ENCODE results near the gene SARS2. TPM values are rescaled to one million over a fixed set of nuclear protein-coding genes. Genes with fewer than 3 reads are reported as not detected.

SARS2 gene
- total and polyA plus RNA-seq, 4 donors: 15.9 to 19.2 (median 17.1) TPM

GRCh38 chr19:38900743-38901190 is 29.8 kb downstream of the SARS2 start:
- peak overlapping the region; percentile 24 to 81 (median 80) for H3K4me3 ChIP-seq (ENCODE audit: low read depth in 1 of 3, low read length in 3 of 3)
- peak overlapping the region; percentile 93 to 95 for H3K27ac ChIP-seq (ENCODE audit: low read depth in 1 of 2, low read length in 2 of 2)
- TF ChIP-seq JUND (IDR thresholded peaks at IDR 0.05): peak in 1 of 2 donors; percentile 19
- no peak for TF ChIP-seq SP1 (IDR thresholded peaks at IDR 0.05)
- peak; percentile 72 for TF ChIP-seq ATF3 (IDR thresholded peaks at IDR 0.05)
- peak in 1 of 2 donors; percentile 11 for TF ChIP-seq RXRA (IDR thresholded peaks at IDR 0.05)
- peak in 1 of 2 donors; percentile 14 for TF ChIP-seq HNF4A (conservative IDR thresholded peaks at IDR 0.05)
- no peak for TF ChIP-seq TAF1 (conservative IDR thresholded peaks at IDR 0.05)
- H3K9me3 ChIP-seq (ENCODE audit: control insufficient read depth in 4 of 4, low read length in 3 of 4): no peaks in the 10 kb centered on the region
- no peak for DNase-seq (ENCODE audit: low spot score)
- 12% methylated on average over 3 of the region's 3 CpGs for WGBS
- H3K27me3 ChIP-seq (ENCODE audit: control insufficient read depth in 4 of 4, insufficient read depth in 4 of 4, low read length in 3 of 4): no peaks in the 10 kb centered on the region
- H3K36me3 ChIP-seq (ENCODE audit: control insufficient read depth in 4 of 4, insufficient read depth in 3 of 4, low read depth in 1 of 4, low read length in 3 of 4): peaks cover 0 to 6% (median 4%) of the 10 kb centered on the region in 4 donors
- peak overlapping the region; percentile 83 to 91 for H3K9ac ChIP-seq (ENCODE audit: low read depth in 1 of 2, low read length in 2 of 2)
- H3K4me1 ChIP-seq (ENCODE audit: control insufficient read depth in 4 of 4, insufficient read depth in 4 of 4, low read length in 3 of 4): peaks cover 6 to 40% (median 17%) of the 10 kb centered on the region in 4 donors

GRCh38 chr19:38900202-38900629 is 30.3 kb downstream of the SARS2 start:
- peak overlapping the region; percentile 83 to 91 for H3K9ac ChIP-seq (ENCODE audit: low read depth in 1 of 2, low read length in 2 of 2)
- peak overlapping the region; percentile 93 to 95 for H3K27ac ChIP-seq (ENCODE audit: low read depth in 1 of 2, low read length in 2 of 2)
- no peak for DNase-seq (ENCODE audit: low spot score)
- H3K9me3 ChIP-seq (ENCODE audit: control insufficient read depth in 4 of 4, low read length in 3 of 4): no peaks in the 10 kb centered on the region
- no peaks in the 10 kb centered on the region for H3K27me3 ChIP-seq (ENCODE audit: control insufficient read depth in 4 of 4, insufficient read depth in 4 of 4, low read length in 3 of 4)
- H3K36me3 ChIP-seq (ENCODE audit: control insufficient read depth in 4 of 4, insufficient read depth in 3 of 4, low read depth in 1 of 4, low read length in 3 of 4): peaks cover 0 to 2% (median under 1%) of the 10 kb centered on the region in 4 donors
- peaks cover 6 to 40% (median 17%) of the 10 kb centered on the region in 4 donors for H3K4me1 ChIP-seq (ENCODE audit: control insufficient read depth in 4 of 4, insufficient read depth in 4 of 4, low read length in 3 of 4)
- WGBS: 1% methylated on average over 8 of the region's 8 CpGs
- peak overlapping the region; percentile 74 to 81 (median 80) for H3K4me3 ChIP-seq (ENCODE audit: low read depth in 1 of 3, low read length in 3 of 3)
- TF ChIP-seq FOXA1 (IDR thresholded peaks at IDR 0.05): no peak
- TF ChIP-seq NR2F2 (IDR thresholded peaks at IDR 0.05): peak; percentile 87
- no peak for TF ChIP-seq GABPA (IDR thresholded peaks at IDR 0.05 in 1 of 2, conservative IDR thresholded peaks at IDR 0.05 in 1 of 2)
- TF ChIP-seq HNF4A (conservative IDR thresholded peaks at IDR 0.05): peak; percentile 23 to 29

- Histone ChIP-seq H3K9me3 (ENCODE audit: control insufficient read depth in 4 of 4, low read length in 3 of 4) (no peaks in the 10 kb centered on the region), H3K9ac (ENCODE audit: low read depth in 1 of 2, low read length in 2 of 2) (peak within 1 kb of the TSS; percentile 83 to 91), H3K27me3 (ENCODE audit: control insufficient read depth in 4 of 4, insufficient read depth in 4 of 4, low read length in 3 of 4) (no peaks in the 10 kb centered on the region), H3K27ac (ENCODE audit: low read depth in 1 of 2, low read length in 2 of 2) (peak within 1 kb of the TSS; percentile 93 to 95), H3K4me3 (ENCODE audit: low read depth in 1 of 3, low read length in 3 of 3) (peak within 1 kb of the TSS; percentile 81 to 88 (median 86)), H3K36me3 (ENCODE audit: control insufficient read depth in 4 of 4, insufficient read depth in 3 of 4, low read depth in 1 of 4, low read length in 3 of 4) (no peaks in the 10 kb centered on the region), H3K4me1 (ENCODE audit: control insufficient read depth in 4 of 4, insufficient read depth in 4 of 4, low read length in 3 of 4) (peaks cover 4 to 38% (median 17%) of the 10 kb centered on the region in 4 donors)
- under 1% methylated on average over 64 of the region's 64 CpGs for WGBS
- peak; percentile 97 for DNase-seq (ENCODE audit: low spot score)
- TF ChIP-seq ZBTB33 (IDR thresholded peaks at IDR 0.05) (peak; percentile 95), RXRA (IDR thresholded peaks at IDR 0.05) (peak; percentile 58 to 60), REST (IDR thresholded peaks at IDR 0.05) (peak; percentile 83), HNF4G (IDR thresholded peaks at IDR 0.05) (no peak), FOXA2 (IDR thresholded peaks at IDR 0.05) (peak; percentile 36), NR2F2 (IDR thresholded peaks at IDR 0.05) (no peak), SP1 (IDR thresholded peaks at IDR 0.05) (peak; percentile 98), RAD21 (IDR thresholded peaks at IDR 0.05) (peak; percentile 55 to 58), CTCF (IDR thresholded peaks at IDR 0.05; ENCODE audit: low read depth, low read length, missing input control) (no peak), EGR1 (IDR thresholded peaks at IDR 0.05; ENCODE audit: low read depth in 2 of 2) (peak; percentile 40 to 66), MAX (IDR thresholded peaks at IDR 0.05) (peak; percentile 89), GABPA (IDR thresholded peaks at IDR 0.05 in 1 of 2, conservative IDR thresholded peaks at IDR 0.05 in 1 of 2) (peak; percentile 41 to 87), JUND (IDR thresholded peaks at IDR 0.05) (peak; percentile 39 to 77), FOXA1 (IDR thresholded peaks at IDR 0.05) (peak; percentile 73), ATF3 (IDR thresholded peaks at IDR 0.05) (peak; percentile 39), HNF4A (conservative IDR thresholded peaks at IDR 0.05) (peak; percentile 45 to 48)
Observed at GRCh38 chr19:38899447-38900201, 30.9 kb downstream of the SARS2 start, which contains the start of the genes NFKBIB and SIRT2. NFKBIB (plus strand) TSS chr19:38899969; CDS start chr19:38900033, 64 bp downstream. SIRT2 (minus strand) TSS chr19:38899618; CDS start chr19:38899521, 97 bp downstream.
